ENCODE results near the gene L2HGDH. TPM values are rescaled to one million over a fixed set of nuclear protein-coding genes. Genes with fewer than 3 reads are reported as not detected.

The L2HGDH gene
- total RNA-seq, 1 experiment from 2014 or later: 16.9 TPM

GRCh38 chr14:50272498-50272897 is 39.5 kb downstream of the L2HGDH start:
- Histone ChIP-seq H3K9ac (ENCODE audit: low read length) (no peak overlapping the region), H2AFZ (ENCODE audit: low read depth, low read length, poor library complexity, severe bottlenecking) (no peak overlapping the region), H3K9me3 (ENCODE audit: control insufficient read depth in 1 of 2, insufficient read depth in 1 of 2, low read depth in 1 of 2, low read length in 2 of 2) (no peaks in the 10 kb centered on the region), H3K36me3 (ENCODE audit: control insufficient read depth in 1 of 2, insufficient read depth in 2 of 2, low read length in 2 of 2) (peaks cover 0 to 6% of the 10 kb centered on the region in 2 experiments; a peak in 1 of 4 replicates), H3K4me1 (ENCODE audit: control insufficient read depth in 1 of 2, insufficient read depth in 2 of 2, low read length in 2 of 2) (no peaks in the 10 kb centered on the region), H3K79me2 (ENCODE audit: insufficient read depth, low read length) (no peaks in the 10 kb centered on the region), H4K20me1 (ENCODE audit: insufficient read depth) (no peaks in the 10 kb centered on the region), H3K4me2 (ENCODE audit: low read length) (no peak overlapping the region), H3K4me3 (replicated peaks in 1 of 2; ENCODE audit: low read depth in 1 of 2, low read length in 2 of 2) (no peak overlapping the region), H3K27ac (ENCODE audit: low read depth, low read length) (no peak overlapping the region), H3K9me2 (ENCODE audit: insufficient read depth) (no peaks in the 10 kb centered on the region), H3K27me3 (ENCODE audit: insufficient read depth, low read length) (no peaks in the 10 kb centered on the region)
- ChIA-PET CTCF (no interaction called here), RAD21 (ENCODE audit: low non-redundant PET in 1 of 2, low total read pairs in 2 of 2, uncharacterized antibody in 2 of 2, unreplicated experiment in 2 of 2) (no interaction called here), POLR2A (no interaction called here)
- TF ChIP-seq SIN3A (IDR thresholded peaks at IDR 0.05; ENCODE audit: low read depth): no peak
- no peak for TF ChIP-seq POLR2AphosphoS5 (IDR thresholded peaks at IDR 0.05; ENCODE audit: low read depth, low read length)
- TF ChIP-seq ZNF274 (IDR thresholded peaks at IDR 0.05; ENCODE audit: low read depth, low read length): no peak
- TF ChIP-seq EZH2 (IDR thresholded peaks at IDR 0.05): no peak
- TF ChIP-seq POLR2A (IDR thresholded peaks at IDR 0.05; ENCODE audit: borderline replicate concordance, extremely low read depth, insufficient read depth, insufficient read length): no peak
- no peak for TF ChIP-seq ELF1 (IDR thresholded peaks at IDR 0.05; ENCODE audit: borderline replicate concordance, low read depth)
- TF ChIP-seq EGR1 (IDR thresholded peaks at IDR 0.05; ENCODE audit: low read depth): no peak
- no peak for TF ChIP-seq RAD21 (IDR thresholded peaks at IDR 0.05; ENCODE audit: low read depth)
- no peak for TF ChIP-seq ZBTB33 (IDR thresholded peaks at IDR 0.05; ENCODE audit: extremely low read depth, insufficient replicate concordance, low read length)
- TF ChIP-seq REST (IDR thresholded peaks at IDR 0.05; ENCODE audit: low read depth): no peak
- no peak for TF ChIP-seq FOSL1 (IDR thresholded peaks at IDR 0.05; ENCODE audit: low read depth)
- TF ChIP-seq ATF3 (IDR thresholded peaks at IDR 0.05): no peak
- no peak for TF ChIP-seq JUND (IDR thresholded peaks at IDR 0.05)
- ATAC-seq: no peak
- BruUV-seq (replicated peaks): no TSS peak
- intact Hi-C loops (cut with micrococcal nuclease): no loop called here
- DNase-seq (ENCODE audit: low read depth, low spot score): no peak

Data from HCT116 (cell line).